Bronchial epithelial cell (primary cell): ENCODE measurements around the gene CNTNAP2. TPM values are rescaled to one million over a fixed set of nuclear protein-coding genes. Genes with fewer than 3 reads are reported as not detected.
A peak's percentile ranks its signal among the peaks of the same experiment; 100 is the strongest.

ENCODE experiments used
- DNase-seq: peaks from one replicate; pipeline ENCODE4 v3.0.0-alpha.2; 2010; ENCODE audit warnings: low read depth
- FAIRE-seq: peaks from 2 replicates; lab custom pipeline; 2011; peaks lifted over from hg19 to GRCh38; lab: Jason Lieb, UNC
- H3K27me3 ChIP-seq: 2 replicates; pipeline ENCODE4 v1.5.1; 2011; ENCODE audit warnings: low read length; ENCODE audit not compliant: control insufficient read depth, insufficient read depth
- H3K36me3 ChIP-seq: 2 replicates; pipeline ENCODE4 v1.5.1; 2011; ENCODE audit warnings: low read length; ENCODE audit not compliant: control insufficient read depth, insufficient read depth
- H3K4me3 ChIP-seq: 2 replicates; pipeline ENCODE4 v1.5.1; 2011; ENCODE audit warnings: mild to moderate bottlenecking, low read depth, low read length, control low read depth
- CTCF ChIP-seq: IDR thresholded peaks from 2 replicates; pipeline ENCODE4 v1.5.1; 2011; ENCODE audit warnings: mild to moderate bottlenecking, moderate library complexity, low read length, control low read depth, inconsistent platforms; ENCODE audit not compliant: insufficient read depth, severe bottlenecking
- total RNA-seq: library from RNA; depleted of rRNA; stranded (reverse); fragments of >200 nt; gene quantifications from 2 replicates; pipeline ENCODE4 v1.2.1, GENCODE V29; 2014

The CNTNAP2 gene
- total RNA-seq, 1 donor from 2014 or later, result 0.26 TPM

GRCh38 chr7:147498081-147498480 is 1381.5 kb downstream of the CNTNAP2 start:
- no peaks in the 10 kb centered on the region for H3K27me3 ChIP-seq
- no peak overlapping the region for H3K4me3 ChIP-seq
- TF ChIP-seq CTCF, result no peak
- H3K36me3 ChIP-seq, result no peaks in the 10 kb centered on the region
- FAIRE-seq, result no peak
- no peak for DNase-seq

- no peak for TF ChIP-seq CTCF
- FAIRE-seq (no peak), DNase-seq (no peak)
- H3K4me3 ChIP-seq, result no peak overlapping the region
- H3K27me3 ChIP-seq, result no peaks in the 10 kb centered on the region
- H3K36me3 ChIP-seq, result no peaks in the 10 kb centered on the region
Observed at GRCh38 chr7:147509035-147509501, 1392.5 kb downstream of the CNTNAP2 start.

- no peak for FAIRE-seq
- no peaks in the 10 kb centered on the region for H3K27me3 ChIP-seq
- peak; percentile 1 for DNase-seq
- no peak for TF ChIP-seq CTCF
- no peak overlapping the region for H3K4me3 ChIP-seq
- no peaks in the 10 kb centered on the region for H3K36me3 ChIP-seq
Observed at GRCh38 chr7:147509541-147510200, 1393.1 kb downstream of the CNTNAP2 start.

GRCh38 chr7:147510201-147510542 is 1393.6 kb downstream of the CNTNAP2 start:
- H3K36me3 ChIP-seq, result no peaks in the 10 kb centered on the region
- DNase-seq, result no peak
- no peak overlapping the region for H3K4me3 ChIP-seq
- no peaks in the 10 kb centered on the region for H3K27me3 ChIP-seq
- FAIRE-seq, result no peak
- no peak for TF ChIP-seq CTCF

- DNase-seq (peak; percentile 50), FAIRE-seq (no peak)
- TF ChIP-seq CTCF, result no peak
- no peak overlapping the region for H3K4me3 ChIP-seq
- H3K36me3 ChIP-seq, result no peaks in the 10 kb centered on the region
- no peaks in the 10 kb centered on the region for H3K27me3 ChIP-seq
Observed at GRCh38 chr7:147510923-147511322, 1394.3 kb downstream of the CNTNAP2 start.

GRCh38 chr7:147513451-147513850 is 1396.8 kb downstream of the CNTNAP2 start:
- FAIRE-seq, result no peak
- no peak for DNase-seq
- Histone ChIP-seq H3K27me3 (no peaks in the 10 kb centered on the region), H3K36me3 (no peaks in the 10 kb centered on the region), H3K4me3 (no peak overlapping the region)
- no peak for TF ChIP-seq CTCF
